Liver (tissue), 9 donors: ENCODE results near the gene TENT5C. TPM values are rescaled to one million over a fixed set of nuclear protein-coding genes. Genes with fewer than 3 reads are reported as not detected.

ENCODE experiments used
- DNase-seq: peaks from one replicate; pipeline ENCODE4 v3.0.0-alpha.2; 2017; ENCODE audit warnings: low spot score
- H3K27ac ChIP-seq, 2 donors: one replicate each; pipeline ENCODE4 v1.7.0; 2013; ENCODE audit warnings: inconsistent platforms in 2 of 2, low read length in 2 of 2, control low read depth in 1 of 2, low read depth in 1 of 2, mild to moderate bottlenecking in 1 of 2
- H3K27me3 ChIP-seq, 4 donors: one replicate each; pipeline versions ENCODE4 v1.6.1 to v1.7.0; 2013; ENCODE audit warnings: low read length in 3 of 4, inconsistent platforms in 1 of 4, mild to moderate bottlenecking in 1 of 4, moderate library complexity in 1 of 4; ENCODE audit not compliant: control insufficient read depth in 4 of 4, insufficient read depth in 4 of 4
- H3K36me3 ChIP-seq, 4 donors: one replicate each; pipeline versions ENCODE4 v1.6.1 to v1.7.0; 2013; ENCODE audit warnings: low read length in 3 of 4, mild to moderate bottlenecking in 3 of 4, low read depth in 1 of 4, moderate library complexity in 1 of 4; ENCODE audit not compliant: control insufficient read depth in 4 of 4, insufficient read depth in 3 of 4
- H3K4me1 ChIP-seq, 4 donors: one replicate each; pipeline versions ENCODE4 v1.6.1 to v1.7.0; 2013; ENCODE audit warnings: low read length in 3 of 4, mild to moderate bottlenecking in 3 of 4, moderate library complexity in 1 of 4; ENCODE audit not compliant: control insufficient read depth in 4 of 4, insufficient read depth in 4 of 4
- H3K4me3 ChIP-seq, 3 donors: one replicate each; pipeline versions ENCODE4 v1.6.1 to v1.7.0; 2013; ENCODE audit warnings: low read length in 3 of 3, control low read depth in 1 of 3, low read depth in 1 of 3, mild to moderate bottlenecking in 1 of 3
- H3K9ac ChIP-seq, 2 donors: one replicate each; pipeline ENCODE4 v1.7.0; 2013; ENCODE audit warnings: low read length in 2 of 2, mild to moderate bottlenecking in 2 of 2, moderate library complexity in 2 of 2, control low read depth in 1 of 2, low read depth in 1 of 2
- H3K9me3 ChIP-seq, 4 donors: one replicate each; pipeline versions ENCODE4 v1.6.1 to v1.7.0; 2013; ENCODE audit warnings: low read length in 3 of 4; ENCODE audit not compliant: control insufficient read depth in 4 of 4
- ATF3 ChIP-seq: IDR thresholded peaks from 2 replicates; pipeline ENCODE4 v1.6.1; 2016; ENCODE audit warnings: antibody characterized with exemption
- CTCF ChIP-seq: fragments of 150-350 bp; IDR thresholded peaks from 2 replicates; pipeline ENCODE4 v1.5.1; 2017; ENCODE audit warnings: improper control_type of control experiment, low read depth, low read length; ENCODE audit not compliant: missing input control
- EGR1 ChIP-seq, 2 donors: IDR thresholded peaks; 2 replicates each; pipeline ENCODE4 v1.6.1; 2016 to 2018; ENCODE audit warnings: antibody characterized with exemption in 2 of 2, low read depth in 2 of 2
- FOXA1 ChIP-seq: IDR thresholded peaks from 2 replicates; pipeline ENCODE4 v1.6.1; 2016; ENCODE audit warnings: antibody characterized with exemption
- FOXA2 ChIP-seq: IDR thresholded peaks from 2 replicates; pipeline ENCODE4 v1.6.1; 2016; ENCODE audit warnings: antibody characterized with exemption
- GABPA ChIP-seq, 2 donors: IDR thresholded peaks in 1 of 2; conservative IDR thresholded peaks in 1 of 2; 2 replicates each; pipeline ENCODE4 v1.6.1; 2016; ENCODE audit warnings: antibody characterized with exemption in 2 of 2, mild to moderate bottlenecking in 1 of 2, moderate library complexity in 1 of 2
- HNF4A ChIP-seq, 2 donors: conservative IDR thresholded peaks; 2 replicates each; pipeline ENCODE4 v1.6.1; 2016; ENCODE audit warnings: antibody characterized with exemption in 2 of 2, mild to moderate bottlenecking in 2 of 2
- JUND ChIP-seq, 2 donors: IDR thresholded peaks; 2 replicates each; pipeline ENCODE4 v1.6.1; 2016; ENCODE audit warnings: antibody characterized with exemption in 2 of 2
- NR2F2 ChIP-seq: IDR thresholded peaks from 2 replicates; pipeline ENCODE4 v1.6.1; 2016; ENCODE audit warnings: antibody characterized with exemption
- RAD21 ChIP-seq, 2 donors: IDR thresholded peaks; 2 replicates each; pipeline ENCODE4 v1.6.1; 2016; ENCODE audit warnings: antibody characterized with exemption in 2 of 2, mild to moderate bottlenecking in 2 of 2
- REST ChIP-seq: IDR thresholded peaks from 2 replicates; pipeline ENCODE4 v1.6.1; 2016; ENCODE audit warnings: antibody characterized with exemption, mild to moderate bottlenecking
- RXRA ChIP-seq, 2 donors: IDR thresholded peaks; 2 replicates each; pipeline ENCODE4 v1.6.1; 2017 to 2018; ENCODE audit warnings: antibody characterized with exemption in 2 of 2, mild to moderate bottlenecking in 1 of 2
- SP1 ChIP-seq: IDR thresholded peaks from 2 replicates; pipeline ENCODE4 v1.6.1; 2018; ENCODE audit warnings: antibody characterized with exemption, mild to moderate bottlenecking
- TAF1 ChIP-seq: conservative IDR thresholded peaks from 2 replicates; pipeline ENCODE4 v1.6.1; 2016; ENCODE audit warnings: antibody characterized with exemption, mild to moderate bottlenecking
- WGBS: extraction: QIAGEN DNeasy Blood & Tissue Kit; methylation state at CpG from one replicate; pipeline ENCODE4 v1.1.7; 2013; 5-methylcytosine and 5-hydroxymethylcytosine counted together
- polyA plus RNA-seq, 2 donors: library from polyadenylated mRNA; stranded (reverse) in 1 of 2; unstranded in 1 of 2; fragments of 200-250 nt in 1 of 2; fragments of >200 nt in 1 of 2; fragmentation: Nextera tagmentation in 1 of 2; extraction: Ambion mirVana in 1 of 2; gene quantifications; one replicate each; pipeline versions ENCODE4 v1.2.1 to v1.2.3, GENCODE V29; 2013 to 2015
- total RNA-seq, 2 donors: library from RNA; depleted of rRNA; stranded (reverse); fragments of >200 nt; gene quantifications; one replicate each; pipeline ENCODE4 v1.2.3, GENCODE V29; 2014
- TF ChIP-seq, protein P1 (sequence below): IDR thresholded peaks from 2 replicates; pipeline ENCODE4 v1.6.1; 2016; ENCODE audit warnings: antibody characterized with exemption
- donor health status: healthy.
- donor health status: healthy.
- donor health status: healthy.
- donor health status: healthy.
- donor health status: healthy.

TENT5C gene
- total and polyA plus RNA-seq, 4 donors: 1.1 to 200 (median 4.8) TPM

DNA sequence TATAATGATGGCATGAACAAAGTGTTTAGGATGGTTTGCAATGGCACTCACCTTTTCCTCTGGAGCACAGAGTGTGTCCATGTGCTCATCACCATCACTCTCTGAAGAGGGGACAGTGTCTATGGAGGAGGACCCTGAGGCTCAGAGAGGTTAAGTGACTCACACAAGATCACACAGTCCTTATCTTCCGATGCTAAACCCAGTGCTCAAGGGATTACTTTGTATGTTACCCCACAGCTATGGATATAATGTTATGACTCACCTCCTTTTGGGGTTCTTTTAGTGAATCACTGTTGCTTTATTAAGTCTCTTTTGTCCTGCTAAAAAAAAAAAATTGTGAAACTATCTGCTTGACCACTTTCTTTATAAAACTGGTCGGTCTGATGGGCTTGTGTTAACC, 67.6 kb downstream of the TENT5C start:
- no peak overlapping the region for H3K9ac ChIP-seq
- WGBS: 87% methylated on average over 2 of the region's 2 CpGs
- no peaks in the 10 kb centered on the region for H3K9me3 ChIP-seq
- no peaks in the 10 kb centered on the region for H3K27me3 ChIP-seq
- H3K4me3 ChIP-seq: no peak overlapping the region
- no peaks in the 10 kb centered on the region for H3K4me1 ChIP-seq
- no peak overlapping the region for H3K27ac ChIP-seq
- TF ChIP-seq FOXA1 (no peak), CTCF (no peak), REST (no peak), RXRA (IDR thresholded peaks at IDR 0.05) (no peak), JUND (IDR thresholded peaks at IDR 0.05) (no peak), RAD21 (IDR thresholded peaks at IDR 0.05) (no peak), EGR1 (IDR thresholded peaks at IDR 0.05; ENCODE audit: low read depth in 2 of 2) (no peak), TAF1 (no peak), HNF4A (conservative IDR thresholded peaks at IDR 0.05) (no peak), SP1 (no peak), GABPA (IDR thresholded peaks at IDR 0.05 in 1 of 2, conservative IDR thresholded peaks at IDR 0.05 in 1 of 2) (no peak), ATF3 (no peak)
- no peaks in the 10 kb centered on the region for H3K36me3 ChIP-seq
- no peak for DNase-seq

DNA sequence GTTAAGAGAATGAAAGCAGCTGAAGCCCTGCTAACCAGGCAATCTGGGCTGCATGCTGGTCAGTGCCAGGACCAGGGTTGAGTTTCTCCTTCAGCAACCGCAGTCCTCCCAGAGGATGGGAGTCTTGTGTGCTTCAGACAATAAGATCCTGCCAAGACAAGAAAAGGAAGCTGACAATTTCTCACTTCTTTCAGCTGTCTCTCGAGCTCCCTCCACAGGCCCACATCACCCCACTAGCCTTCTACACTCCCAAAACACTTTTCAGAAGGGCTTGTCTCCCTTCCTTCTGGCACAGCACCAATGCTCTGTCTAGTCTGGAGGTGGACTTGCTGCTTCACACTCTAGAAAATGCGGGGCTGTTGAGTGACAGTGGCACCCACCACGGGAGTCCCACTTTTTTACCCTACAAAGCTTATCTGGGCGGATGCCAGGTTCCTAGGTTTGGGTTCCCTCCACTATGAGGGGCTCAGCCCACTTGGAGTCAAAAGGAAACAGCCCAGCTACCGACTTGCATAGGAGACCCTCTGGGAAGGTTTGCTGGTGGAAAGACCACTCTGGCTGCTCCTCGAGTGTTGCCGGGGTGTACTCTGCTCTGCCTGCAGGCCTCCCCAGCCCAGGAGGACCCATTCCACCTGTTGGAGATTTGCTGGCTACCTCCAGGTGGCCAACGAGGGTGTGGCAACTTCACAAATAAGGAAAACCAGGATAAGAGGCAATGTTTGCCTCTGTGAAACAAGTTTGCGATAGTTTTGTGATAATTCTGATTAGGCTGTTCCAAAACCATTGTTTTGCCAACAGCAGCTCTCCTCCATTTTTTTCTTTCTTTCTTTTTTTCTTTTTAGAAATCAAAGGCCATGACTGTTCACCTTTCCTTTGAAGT, 68.9 kb downstream of the TENT5C start:
- Histone ChIP-seq H3K9me3 (no peaks in the 10 kb centered on the region), H3K27me3 (no peaks in the 10 kb centered on the region), H3K4me1 (no peaks in the 10 kb centered on the region), H3K36me3 (no peaks in the 10 kb centered on the region), H3K27ac (no peak overlapping the region), H3K9ac (no peak overlapping the region), H3K4me3 (no peak overlapping the region)
- DNase-seq: no peak
- TF ChIP-seq GABPA (IDR thresholded peaks at IDR 0.05 in 1 of 2, conservative IDR thresholded peaks at IDR 0.05 in 1 of 2) (no peak), FOXA2 (no peak), HNF4A (conservative IDR thresholded peaks at IDR 0.05) (no peak), SP1 (no peak), FOXA1 (no peak), ATF3 (no peak), NR2F2 (no peak), RAD21 (IDR thresholded peaks at IDR 0.05) (peak in 1 of 2 donors; percentile 59)
- TF ChIP-seq, protein P1, sequence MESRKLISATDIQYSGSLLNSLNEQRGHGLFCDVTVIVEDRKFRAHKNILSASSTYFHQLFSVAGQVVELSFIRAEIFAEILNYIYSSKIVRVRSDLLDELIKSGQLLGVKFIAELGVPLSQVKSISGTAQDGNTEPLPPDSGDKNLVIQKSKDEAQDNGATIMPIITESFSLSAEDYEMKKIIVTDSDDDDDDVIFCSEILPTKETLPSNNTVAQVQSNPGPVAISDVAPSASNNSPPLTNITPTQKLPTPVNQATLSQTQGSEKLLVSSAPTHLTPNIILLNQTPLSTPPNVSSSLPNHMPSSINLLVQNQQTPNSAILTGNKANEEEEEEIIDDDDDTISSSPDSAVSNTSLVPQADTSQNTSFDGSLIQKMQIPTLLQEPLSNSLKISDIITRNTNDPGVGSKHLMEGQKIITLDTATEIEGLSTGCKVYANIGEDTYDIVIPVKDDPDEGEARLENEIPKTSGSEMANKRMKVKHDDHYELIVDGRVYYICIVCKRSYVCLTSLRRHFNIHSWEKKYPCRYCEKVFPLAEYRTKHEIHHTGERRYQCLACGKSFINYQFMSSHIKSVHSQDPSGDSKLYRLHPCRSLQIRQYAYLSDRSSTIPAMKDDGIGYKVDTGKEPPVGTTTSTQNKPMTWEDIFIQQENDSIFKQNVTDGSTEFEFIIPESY: no peak
- 74% methylated on average over 10 of the region's 10 CpGs for WGBS
